MM.1S (cell line): Measurements from ENCODE around the gene PCNP.

Source experiments
- CTCF ChIP-seq: fragments of 300-600 bp; sonication (generic); IDR thresholded peaks from 2 replicates; pipeline ENCODE4 v1.5.1; 2016; ENCODE audit warnings: antibody characterized with exemption, low read length, mixed read lengths
- EZH2 ChIP-seq: fragments of 300-600 bp; sonication (generic); optimal IDR thresholded peaks from 2 replicates; pipeline ENCODE3; 2017; ENCODE audit warnings: low read depth, mild to moderate bottlenecking, antibody characterized with exemption, low read length, mixed read lengths
- EZH2phosphoT487 ChIP-seq: fragments of 300-600 bp; sonication (generic); IDR thresholded peaks from 2 replicates; pipeline ENCODE4 v1.6.1; 2018; ENCODE audit warnings: antibody characterized with exemption, low read length

GRCh38 chr3:101603184-101603583 lies 29.2 kb downstream of the PCNP start:
- TF ChIP-seq CTCF (no peak), EZH2phosphoT487 (no peak), EZH2 (no peak)
